Measurements from ENCODE around the gene MAGI1. TPM values are rescaled to one million over a fixed set of nuclear protein-coding genes. Genes with fewer than 3 reads are reported as not detected.

The MAGI1 gene
- total RNA-seq, 1 donor from 2014 or later = 44.9 TPM

GRCh38 chr3:65979162-65979561 lies 59.6 kb downstream of the MAGI1 start:
- no peak for DNase-seq (ENCODE audit: extremely low read depth, low read depth, low spot score)

GRCh38 chr3:65978116-65978515 lies 60.6 kb downstream of the MAGI1 start:
- DNase-seq (ENCODE audit: extremely low read depth, low read depth, low spot score) = no peak

- no peak for DNase-seq (ENCODE audit: extremely low read depth, low read depth, low spot score)
These were observed 63.7 kb downstream of the MAGI1 start for GRCh38 chr3:65975032-65975431.

- DNase-seq (ENCODE audit: extremely low read depth, low read depth, low spot score) = no peak
These were observed 64.2 kb downstream of the MAGI1 start for GRCh38 chr3:65974509-65974908.

- no peak for DNase-seq (ENCODE audit: extremely low read depth, low read depth, low spot score)
These were observed 66.0 kb downstream of the MAGI1 start for GRCh38 chr3:65972765-65973164.

GRCh38 chr3:65971293-65972252 lies 67.1 kb downstream of the MAGI1 start:
- no peak for DNase-seq (ENCODE audit: extremely low read depth, low read depth, low spot score)

GRCh38 chr3:65968996-65969395 lies 69.7 kb downstream of the MAGI1 start:
- no peak for DNase-seq (ENCODE audit: extremely low read depth, low read depth, low spot score)

GRCh38 chr3:65967451-65967850 lies 71.3 kb downstream of the MAGI1 start:
- DNase-seq (ENCODE audit: extremely low read depth, low read depth, low spot score) = no peak

- no peak for DNase-seq (ENCODE audit: extremely low read depth, low read depth, low spot score)
These were observed 73.9 kb downstream of the MAGI1 start for GRCh38 chr3:65964838-65965237.

GRCh38 chr3:65963787-65964677 lies 74.7 kb downstream of the MAGI1 start:
- peak; percentile 89 for DNase-seq (ENCODE audit: extremely low read depth, low read depth, low spot score)

- no peak for DNase-seq (ENCODE audit: extremely low read depth, low read depth, low spot score)
These were observed 77.0 kb downstream of the MAGI1 start for GRCh38 chr3:65961733-65962132.

GRCh38 chr3:65961128-65961527 lies 77.6 kb downstream of the MAGI1 start:
- DNase-seq (ENCODE audit: extremely low read depth, low read depth, low spot score) = no peak

- DNase-seq (ENCODE audit: extremely low read depth, low read depth, low spot score) = no peak
These were observed 78.6 kb downstream of the MAGI1 start for GRCh38 chr3:65960087-65960486.

GRCh38 chr3:65958216-65958615 lies 80.5 kb downstream of the MAGI1 start:
- DNase-seq (ENCODE audit: extremely low read depth, low read depth, low spot score) = no peak

GRCh38 chr3:65955792-65956477 lies 82.8 kb downstream of the MAGI1 start:
- no peak for DNase-seq (ENCODE audit: extremely low read depth, low read depth, low spot score)

GRCh38 chr3:65953881-65954733 lies 84.6 kb downstream of the MAGI1 start:
- no peak for DNase-seq (ENCODE audit: extremely low read depth, low read depth, low spot score)

GRCh38 chr3:65953301-65953812 lies 85.4 kb downstream of the MAGI1 start:
- no peak for DNase-seq (ENCODE audit: extremely low read depth, low read depth, low spot score)

GRCh38 chr3:65952842-65953241 lies 85.9 kb downstream of the MAGI1 start:
- DNase-seq (ENCODE audit: extremely low read depth, low read depth, low spot score) = no peak

- DNase-seq (ENCODE audit: extremely low read depth, low read depth, low spot score) = no peak
These were observed 86.7 kb downstream of the MAGI1 start for GRCh38 chr3:65951836-65952505.

Data from glomerular endothelial cell (primary cell).